ENCODE data around the gene VGLL1. TPM values are rescaled to one million over a fixed set of nuclear protein-coding genes. Genes with fewer than 3 reads are reported as not detected.

Gene VGLL1
- total RNA-seq, 1 experiment from 2014 or later, result not detected

GRCh38 chrX:136540226-136540625 is 8.2 kb downstream of the VGLL1 start:
- TF ChIP-seq CTCF (IDR thresholded peaks at IDR 0.05; ENCODE audit: unreplicated experiment), result no peak
- ChIA-PET CTCF (no interaction called here), POLR2A (no interaction called here)
- no TSS peak for BruUV-seq (replicated peaks)
- no peaks in the 10 kb centered on the region for H3K4me1 Mint-ChIP-seq (ENCODE audit: insufficient read depth, unreplicated experiment)
- intact Hi-C loops (cut with micrococcal nuclease), result no loop called here
- no peaks in the 10 kb centered on the region for H3K36me3 Mint-ChIP-seq (ENCODE audit: insufficient read depth, unreplicated experiment)
- H3K9me3 Mint-ChIP-seq (ENCODE audit: unreplicated experiment), result no peaks in the 10 kb centered on the region
- H3K27me3 Mint-ChIP-seq (ENCODE audit: insufficient read depth, unreplicated experiment), result peaks cover 61% of the 10 kb centered on the region
- DNase-seq (ENCODE audit: unreplicated experiment), result no peak
- H3K27ac Mint-ChIP-seq (ENCODE audit: low read depth, unreplicated experiment), result no peak overlapping the region
- no peak overlapping the region for H3K4me3 Mint-ChIP-seq (ENCODE audit: unreplicated experiment)

GRCh38 chrX:136541294-136541693 is 9.3 kb downstream of the VGLL1 start:
- POLR2A ChIA-PET, result no interaction called here
- Mint-ChIP-seq H3K4me3 (ENCODE audit: unreplicated experiment) (no peak overlapping the region), H3K27me3 (ENCODE audit: insufficient read depth, unreplicated experiment) (peaks cover 60% of the 10 kb centered on the region), H3K27ac (ENCODE audit: low read depth, unreplicated experiment) (no peak overlapping the region), H3K36me3 (ENCODE audit: insufficient read depth, unreplicated experiment) (no peaks in the 10 kb centered on the region), H3K9me3 (ENCODE audit: unreplicated experiment) (no peaks in the 10 kb centered on the region), H3K4me1 (ENCODE audit: insufficient read depth, unreplicated experiment) (no peaks in the 10 kb centered on the region)
- no peak for DNase-seq (ENCODE audit: unreplicated experiment)
- BruUV-seq (replicated peaks), result no TSS peak
- CTCF ChIA-PET, result interaction anchor here (0.6 to 1.2 kb wide), 2 partner anchors 31 to 379 kb away, joined by 3 to 4 read pairs; no protein-coding TSS in a partner anchor
- intact Hi-C loops (cut with micrococcal nuclease), result no loop called here
- no peak for TF ChIP-seq CTCF (IDR thresholded peaks at IDR 0.05; ENCODE audit: unreplicated experiment)

GRCh38 chrX:136542281-136542680 is 10.3 kb downstream of the VGLL1 start:
- no peaks in the 10 kb centered on the region for H3K4me1 Mint-ChIP-seq (ENCODE audit: insufficient read depth, unreplicated experiment)
- BruUV-seq (replicated peaks), result no TSS peak
- intact Hi-C loops (cut with micrococcal nuclease), result no loop called here
- no peak overlapping the region for H3K27ac Mint-ChIP-seq (ENCODE audit: low read depth, unreplicated experiment)
- H3K9me3 Mint-ChIP-seq (ENCODE audit: unreplicated experiment), result no peaks in the 10 kb centered on the region
- TF ChIP-seq CTCF (IDR thresholded peaks at IDR 0.05; ENCODE audit: unreplicated experiment), result no peak
- DNase-seq (ENCODE audit: unreplicated experiment), result no peak
- CTCF ChIA-PET, result no interaction called here
- no peaks in the 10 kb centered on the region for H3K36me3 Mint-ChIP-seq (ENCODE audit: insufficient read depth, unreplicated experiment)
- H3K27me3 Mint-ChIP-seq (ENCODE audit: insufficient read depth, unreplicated experiment), result peaks cover 53% of the 10 kb centered on the region
- no peak overlapping the region for H3K4me3 Mint-ChIP-seq (ENCODE audit: unreplicated experiment)
- POLR2A ChIA-PET, result no interaction called here

- CTCF ChIA-PET, result interaction anchor here (0.6 kb wide), 1 partner anchor 1706 kb away, joined by 5 read pairs; no protein-coding TSS in a partner anchor
These were observed 14.4 kb downstream of the VGLL1 start for GRCh38 chrX:136546371-136546781.

More at GRCh38 chrX:136546371-136546781, 14.4 kb downstream of the VGLL1 start:
- intact Hi-C loops (cut with micrococcal nuclease), result no loop called here
- no peak for TF ChIP-seq CTCF (IDR thresholded peaks at IDR 0.05; ENCODE audit: unreplicated experiment)
- no peak for DNase-seq (ENCODE audit: unreplicated experiment)
- Mint-ChIP-seq H3K27me3 (ENCODE audit: insufficient read depth, unreplicated experiment) (peaks cover 57% of the 10 kb centered on the region), H3K4me1 (ENCODE audit: insufficient read depth, unreplicated experiment) (no peaks in the 10 kb centered on the region), H3K36me3 (ENCODE audit: insufficient read depth, unreplicated experiment) (no peaks in the 10 kb centered on the region), H3K27ac (ENCODE audit: low read depth, unreplicated experiment) (no peak overlapping the region), H3K9me3 (ENCODE audit: unreplicated experiment) (no peaks in the 10 kb centered on the region), H3K4me3 (ENCODE audit: unreplicated experiment) (no peak overlapping the region)
- POLR2A ChIA-PET, result no interaction called here
- no TSS peak for BruUV-seq (replicated peaks)
